ENCODE data around the gene ACCS. TPM values are rescaled to one million over a fixed set of nuclear protein-coding genes. Genes with fewer than 3 reads are reported as not detected.

Gene ACCS
- total and polyA plus RNA-seq, 4 donors: 6.4 to 66.9 (median 28.1) TPM

DNA sequence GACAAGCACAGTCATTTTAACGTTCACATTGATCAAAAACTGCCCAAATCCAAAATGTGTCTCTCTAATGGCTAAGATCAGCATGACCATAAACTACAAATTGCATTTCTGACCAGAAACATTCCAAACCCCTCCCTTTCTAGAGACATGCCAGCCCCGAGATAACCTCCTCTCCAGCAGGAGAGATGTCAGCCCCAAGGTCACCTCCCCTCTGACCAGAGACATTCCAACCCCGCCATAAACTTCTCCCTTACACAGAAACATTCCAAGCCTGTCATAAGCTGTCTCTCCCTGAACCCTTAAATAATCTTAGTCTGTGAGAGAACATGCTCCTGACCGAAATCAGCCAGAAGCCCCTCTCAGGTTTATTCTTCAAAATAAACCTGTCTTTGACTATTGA is 22.8 kb downstream of the ACCS start:
- Histone ChIP-seq H3K4me1 (ENCODE audit: control insufficient read depth in 5 of 5, insufficient read depth in 5 of 5, low read length in 5 of 5) (no peaks in the 10 kb centered on the region), H3K27me3 (ENCODE audit: control insufficient read depth in 3 of 3, insufficient read depth in 3 of 3, low read length in 2 of 3) (no peaks in the 10 kb centered on the region), H3K36me3 (ENCODE audit: control insufficient read depth in 4 of 4, insufficient read depth in 4 of 4, low read length in 4 of 4) (peaks cover 0 to 2% (median 0%) of the 10 kb centered on the region in 4 donors), H3K27ac (ENCODE audit: low read depth in 1 of 2, low read length in 1 of 2) (no peak overlapping the region), H3K4me3 (no peak overlapping the region), H3K9me3 (ENCODE audit: control insufficient read depth in 4 of 4, insufficient read depth in 3 of 4, low read length in 3 of 4) (no peaks in the 10 kb centered on the region), H3K9ac (ENCODE audit: insufficient read depth in 1 of 2, low read length in 2 of 2) (no peak overlapping the region)
- TF ChIP-seq, protein P1, sequence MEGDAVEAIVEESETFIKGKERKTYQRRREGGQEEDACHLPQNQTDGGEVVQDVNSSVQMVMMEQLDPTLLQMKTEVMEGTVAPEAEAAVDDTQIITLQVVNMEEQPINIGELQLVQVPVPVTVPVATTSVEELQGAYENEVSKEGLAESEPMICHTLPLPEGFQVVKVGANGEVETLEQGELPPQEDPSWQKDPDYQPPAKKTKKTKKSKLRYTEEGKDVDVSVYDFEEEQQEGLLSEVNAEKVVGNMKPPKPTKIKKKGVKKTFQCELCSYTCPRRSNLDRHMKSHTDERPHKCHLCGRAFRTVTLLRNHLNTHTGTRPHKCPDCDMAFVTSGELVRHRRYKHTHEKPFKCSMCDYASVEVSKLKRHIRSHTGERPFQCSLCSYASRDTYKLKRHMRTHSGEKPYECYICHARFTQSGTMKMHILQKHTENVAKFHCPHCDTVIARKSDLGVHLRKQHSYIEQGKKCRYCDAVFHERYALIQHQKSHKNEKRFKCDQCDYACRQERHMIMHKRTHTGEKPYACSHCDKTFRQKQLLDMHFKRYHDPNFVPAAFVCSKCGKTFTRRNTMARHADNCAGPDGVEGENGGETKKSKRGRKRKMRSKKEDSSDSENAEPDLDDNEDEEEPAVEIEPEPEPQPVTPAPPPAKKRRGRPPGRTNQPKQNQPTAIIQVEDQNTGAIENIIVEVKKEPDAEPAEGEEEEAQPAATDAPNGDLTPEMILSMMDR (IDR thresholded peaks at IDR 0.05; ENCODE audit: control extremely low read depth, extremely low read depth): no peak
- DNase-seq (no peak), ATAC-seq (ENCODE audit: insufficient read depth, low FRiP score) (no peak)
- WGBS, 2 donors: 88 to 91% methylated on average over 4 of the region's 4 CpGs

DNA sequence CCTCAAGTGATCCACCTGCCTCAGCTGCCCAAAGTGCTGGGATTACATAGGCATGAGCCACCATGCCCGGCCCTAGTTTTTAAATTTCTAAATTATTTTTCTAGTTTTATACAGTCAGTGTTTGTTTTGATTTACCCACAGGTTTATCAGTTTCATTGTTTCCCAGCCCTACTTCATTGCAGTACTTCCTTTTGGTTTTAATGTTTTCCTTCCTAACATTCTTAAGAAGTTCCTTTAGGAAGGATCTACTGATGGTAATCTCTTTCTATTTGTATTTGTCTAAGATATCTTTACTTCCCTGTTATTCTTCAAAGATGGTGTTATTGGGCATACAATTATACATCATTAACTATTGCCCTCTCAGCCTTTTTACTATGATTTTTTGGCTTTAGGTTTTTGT is 24.5 kb downstream of the ACCS start:
- H3K27me3 ChIP-seq (ENCODE audit: control insufficient read depth in 3 of 3, insufficient read depth in 3 of 3, low read length in 2 of 3): no peaks in the 10 kb centered on the region
- TF ChIP-seq, protein P1 (IDR thresholded peaks at IDR 0.05; ENCODE audit: control extremely low read depth, extremely low read depth): no peak
- no peaks in the 10 kb centered on the region for H3K9me3 ChIP-seq (ENCODE audit: control insufficient read depth in 4 of 4, insufficient read depth in 3 of 4, low read length in 3 of 4)
- no peak for ATAC-seq (ENCODE audit: insufficient read depth, low FRiP score)
- H3K36me3 ChIP-seq (ENCODE audit: control insufficient read depth in 4 of 4, insufficient read depth in 4 of 4, low read length in 4 of 4): peaks cover 0 to 2% (median 0%) of the 10 kb centered on the region in 4 donors
- no peak overlapping the region for H3K9ac ChIP-seq (ENCODE audit: insufficient read depth in 1 of 2, low read length in 2 of 2)
- peaks cover 0 to 4% (median 0%) of the 10 kb centered on the region in 5 donors for H3K4me1 ChIP-seq (ENCODE audit: control insufficient read depth in 5 of 5, insufficient read depth in 5 of 5, low read length in 5 of 5)
- no peak overlapping the region for H3K27ac ChIP-seq (ENCODE audit: low read depth in 1 of 2, low read length in 1 of 2)
- DNase-seq: no peak
- H3K4me3 ChIP-seq: no peak overlapping the region
- WGBS, 2 donors: 75 to 86% methylated on average over 1 of the region's 1 CpG

DNA sequence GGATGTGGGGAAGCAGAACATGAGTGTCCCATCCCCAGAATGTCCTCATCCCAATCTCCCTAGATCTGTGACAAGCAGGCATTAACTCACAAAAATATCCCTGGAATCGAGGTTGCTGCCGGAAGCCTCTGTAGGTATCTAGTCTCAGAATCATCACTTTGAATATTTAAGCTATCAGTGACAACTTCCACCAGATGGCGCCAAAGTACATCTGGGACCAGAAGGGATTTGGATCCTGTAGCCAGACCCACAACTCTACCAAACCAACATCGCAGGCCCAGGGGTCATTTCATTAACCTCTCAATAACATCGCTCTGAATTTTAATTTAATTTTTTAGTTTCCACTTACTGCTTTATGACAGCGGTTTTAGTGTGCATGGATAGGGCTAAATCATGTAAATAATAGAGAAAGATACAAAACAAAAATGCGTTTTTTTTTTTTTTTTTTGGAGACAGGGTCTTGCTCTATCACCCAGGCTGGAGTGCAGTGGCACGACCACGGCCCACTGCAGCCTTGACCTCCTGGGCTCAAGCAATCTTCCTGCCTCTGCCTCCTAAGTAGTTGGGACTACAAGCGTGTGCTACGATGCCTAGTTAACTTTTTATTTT is 28.3 kb downstream of the ACCS start:
- 26 to 34% methylated on average over 11 of the region's 11 CpGs for WGBS, 2 donors
- TF ChIP-seq, protein P1 (IDR thresholded peaks at IDR 0.05; ENCODE audit: control extremely low read depth, extremely low read depth): peak; percentile 58

More for the DNA sequence above, 28.3 kb downstream of the ACCS start:
- DNase-seq (peak; percentile 73 to 90 (median 85)), ATAC-seq (ENCODE audit: insufficient read depth, low FRiP score) (peak; percentile 32)
- H3K9ac ChIP-seq (ENCODE audit: insufficient read depth in 1 of 2, low read length in 2 of 2): no peak overlapping the region
- H3K27ac ChIP-seq (ENCODE audit: low read depth in 1 of 2, low read length in 1 of 2): no peak overlapping the region
- peaks cover 0 to 12% (median 3%) of the 10 kb centered on the region in 5 donors for H3K4me1 ChIP-seq (ENCODE audit: control insufficient read depth in 5 of 5, insufficient read depth in 5 of 5, low read length in 5 of 5)
- H3K4me3 ChIP-seq: no peak overlapping the region
- H3K9me3 ChIP-seq (ENCODE audit: control insufficient read depth in 4 of 4, insufficient read depth in 3 of 4, low read length in 3 of 4): no peaks in the 10 kb centered on the region
- H3K36me3 ChIP-seq (ENCODE audit: control insufficient read depth in 4 of 4, insufficient read depth in 4 of 4, low read length in 4 of 4): no peaks in the 10 kb centered on the region
- no peaks in the 10 kb centered on the region for H3K27me3 ChIP-seq (ENCODE audit: control insufficient read depth in 3 of 3, insufficient read depth in 3 of 3, low read length in 2 of 3)
